ENCODE data around the gene FCRLB. TPM values are rescaled to one million over a fixed set of nuclear protein-coding genes. Genes with fewer than 3 reads are reported as not detected.

Gene FCRLB
- polyA plus RNA-seq, 2 of the 4 experiments (the other 2 are of a cell fraction) = 0.48 to 0.75 TPM

DNA sequence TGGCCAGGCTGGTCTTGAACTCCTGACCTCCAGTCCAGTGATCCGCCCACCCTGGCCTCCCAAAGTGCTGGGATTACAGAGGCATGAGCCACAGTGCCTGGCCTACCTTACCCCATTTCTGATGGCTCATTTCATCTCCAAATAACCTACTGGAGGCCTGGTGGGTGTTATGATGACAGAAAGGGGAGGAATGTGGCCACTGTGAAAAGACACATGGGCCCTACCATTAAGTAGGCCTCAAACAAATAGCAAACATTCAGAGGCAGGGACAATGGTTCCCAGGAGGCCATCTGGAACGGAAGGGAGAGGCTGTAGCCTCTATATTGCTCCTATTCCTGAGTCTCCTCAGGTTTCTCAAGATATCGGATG lies 15.2 kb upstream of the FCRLB start:
- FAIRE-seq (no peak), DNase-seq (ENCODE audit: low read depth in 1 of 2, low spot score in 1 of 2) (no peak), ATAC-seq (no peak)
- no peak overlapping the region for H3K27ac ChIP-seq
- ChIA-PET POLR2A (no interaction called here), CTCF (interaction anchor here (1.1 kb wide), 1 partner anchor 21 kb away, joined by 3 read pairs; no protein-coding TSS in a partner anchor)
- TF ChIP-seq BHLHE40 (IDR thresholded peaks at IDR 0.05; ENCODE audit: low read depth, low read length) (no peak), ZSCAN20 (CRISPR knock-in tag; IDR thresholded peaks at IDR 0.05) (no peak), CBX2 (IDR thresholded peaks at IDR 0.05; ENCODE audit: borderline replicate concordance, low read depth) (no peak), EHMT2 (IDR thresholded peaks at IDR 0.05; ENCODE audit: low read depth) (no peak), CHD2 (IDR thresholded peaks at IDR 0.05; ENCODE audit: low read length, partially characterized antibody) (no peak), HDAC2 (IDR thresholded peaks at IDR 0.05) (no peak), NR3C1 (IDR thresholded peaks at IDR 0.05) (no peak), ZNF302 (CRISPR knock-in tag; IDR thresholded peaks at IDR 0.05) (no peak), FOSB (CRISPR knock-in tag; IDR thresholded peaks at IDR 0.05) (no peak), RFX5 (IDR thresholded peaks at IDR 0.05) (no peak), CBX8 (IDR thresholded peaks at IDR 0.05) (no peak)
- TF ChIP-seq, protein P1, sequence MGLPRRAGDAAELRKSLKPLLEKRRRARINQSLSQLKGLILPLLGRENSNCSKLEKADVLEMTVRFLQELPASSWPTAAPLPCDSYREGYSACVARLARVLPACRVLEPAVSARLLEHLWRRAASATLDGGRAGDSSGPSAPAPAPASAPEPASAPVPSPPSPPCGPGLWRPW (IDR thresholded peaks at IDR 0.05) = no peak
- TF ChIP-seq, protein P2, sequence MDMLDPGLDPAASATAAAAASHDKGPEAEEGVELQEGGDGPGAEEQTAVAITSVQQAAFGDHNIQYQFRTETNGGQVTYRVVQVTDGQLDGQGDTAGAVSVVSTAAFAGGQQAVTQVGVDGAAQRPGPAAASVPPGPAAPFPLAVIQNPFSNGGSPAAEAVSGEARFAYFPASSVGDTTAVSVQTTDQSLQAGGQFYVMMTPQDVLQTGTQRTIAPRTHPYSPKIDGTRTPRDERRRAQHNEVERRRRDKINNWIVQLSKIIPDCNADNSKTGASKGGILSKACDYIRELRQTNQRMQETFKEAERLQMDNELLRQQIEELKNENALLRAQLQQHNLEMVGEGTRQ (IDR thresholded peaks at IDR 0.05) = no peak
- no peak overlapping the region for H3K4me2 ChIP-seq
- H3K4me1 ChIP-seq = peaks cover 15% of the 10 kb centered on the region; the same call in 2 of the 3 replicates
- H3K4me3 ChIP-seq = no peak overlapping the region
- H3K9me3 ChIP-seq = no peaks in the 10 kb centered on the region
- WGBS (ENCODE audit: missing lambda C conversion rate) = 85% methylated on average over 3 of the region's 3 CpGs

DNA sequence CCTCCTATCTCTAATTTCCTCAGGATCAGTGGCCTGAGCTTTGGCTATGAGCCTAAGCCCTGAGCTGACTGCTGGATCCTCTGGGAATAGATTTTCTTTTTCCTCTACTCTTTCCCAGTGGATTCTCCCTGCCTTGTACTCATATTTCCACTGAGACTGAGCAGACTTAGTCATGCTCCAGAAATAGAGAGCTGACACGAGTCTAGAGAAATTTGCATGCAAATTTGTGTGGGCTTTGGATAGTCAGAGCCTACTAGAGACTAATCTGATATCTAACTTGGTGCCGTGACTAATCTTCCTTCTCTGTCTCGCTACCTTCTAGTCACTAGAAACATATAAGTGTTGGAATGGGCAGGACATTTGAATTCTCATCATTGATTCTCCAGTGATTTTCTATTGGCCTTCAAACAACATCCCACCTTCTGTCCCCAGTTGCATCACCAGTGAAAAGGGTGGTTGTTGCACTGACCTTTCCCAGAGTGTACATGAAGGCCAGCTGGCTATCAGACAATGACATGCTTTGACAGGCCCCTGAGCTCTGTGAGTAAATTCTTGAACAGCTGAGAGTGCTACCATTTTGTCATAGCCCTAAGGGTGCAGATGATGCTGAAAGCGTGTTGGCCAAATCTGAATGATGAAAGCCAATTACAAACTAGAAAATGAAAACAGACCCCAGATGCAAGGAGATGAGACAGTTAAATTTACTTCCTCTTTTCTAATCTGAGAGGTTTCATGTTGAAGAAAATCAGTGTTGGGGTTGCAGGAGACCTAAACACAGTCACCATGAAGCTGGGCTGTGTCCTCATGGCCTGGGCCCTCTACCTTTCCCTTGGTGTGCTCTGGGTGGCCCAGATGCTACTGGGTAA lies 14.6 kb upstream of the FCRLB start, which contains the start of gene FCRLA:
TSS of gene FCRLA (plus strand) at position 748 of the 866 bp plus-strand sequence. CDS start at position 784, 36 bp downstream.
- TF ChIP-seq, protein P3, sequence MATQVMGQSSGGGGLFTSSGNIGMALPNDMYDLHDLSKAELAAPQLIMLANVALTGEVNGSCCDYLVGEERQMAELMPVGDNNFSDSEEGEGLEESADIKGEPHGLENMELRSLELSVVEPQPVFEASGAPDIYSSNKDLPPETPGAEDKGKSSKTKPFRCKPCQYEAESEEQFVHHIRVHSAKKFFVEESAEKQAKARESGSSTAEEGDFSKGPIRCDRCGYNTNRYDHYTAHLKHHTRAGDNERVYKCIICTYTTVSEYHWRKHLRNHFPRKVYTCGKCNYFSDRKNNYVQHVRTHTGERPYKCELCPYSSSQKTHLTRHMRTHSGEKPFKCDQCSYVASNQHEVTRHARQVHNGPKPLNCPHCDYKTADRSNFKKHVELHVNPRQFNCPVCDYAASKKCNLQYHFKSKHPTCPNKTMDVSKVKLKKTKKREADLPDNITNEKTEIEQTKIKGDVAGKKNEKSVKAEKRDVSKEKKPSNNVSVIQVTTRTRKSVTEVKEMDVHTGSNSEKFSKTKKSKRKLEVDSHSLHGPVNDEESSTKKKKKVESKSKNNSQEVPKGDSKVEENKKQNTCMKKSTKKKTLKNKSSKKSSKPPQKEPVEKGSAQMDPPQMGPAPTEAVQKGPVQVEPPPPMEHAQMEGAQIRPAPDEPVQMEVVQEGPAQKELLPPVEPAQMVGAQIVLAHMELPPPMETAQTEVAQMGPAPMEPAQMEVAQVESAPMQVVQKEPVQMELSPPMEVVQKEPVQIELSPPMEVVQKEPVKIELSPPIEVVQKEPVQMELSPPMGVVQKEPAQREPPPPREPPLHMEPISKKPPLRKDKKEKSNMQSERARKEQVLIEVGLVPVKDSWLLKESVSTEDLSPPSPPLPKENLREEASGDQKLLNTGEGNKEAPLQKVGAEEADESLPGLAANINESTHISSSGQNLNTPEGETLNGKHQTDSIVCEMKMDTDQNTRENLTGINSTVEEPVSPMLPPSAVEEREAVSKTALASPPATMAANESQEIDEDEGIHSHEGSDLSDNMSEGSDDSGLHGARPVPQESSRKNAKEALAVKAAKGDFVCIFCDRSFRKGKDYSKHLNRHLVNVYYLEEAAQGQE (IDR thresholded peaks at IDR 0.05) = no peak
- TF ChIP-seq HOXB5 (CRISPR knock-in tag; IDR thresholded peaks at IDR 0.05) (no peak), BHLHE40 (IDR thresholded peaks at IDR 0.05; ENCODE audit: low read depth, low read length) (no peak), ZC3H11A (IDR thresholded peaks at IDR 0.05) (no peak), ZNF302 (CRISPR knock-in tag; IDR thresholded peaks at IDR 0.05) (no peak), TFCP2L1 (CRISPR knock-in tag; IDR thresholded peaks at IDR 0.05) (no peak), GATA3 (IDR thresholded peaks at IDR 0.05; ENCODE audit: borderline replicate concordance) (no peak), POLR2AphosphoS2 (conservative IDR thresholded peaks at IDR 0.05; ENCODE audit: low read length) (no peak), NPAS2 (CRISPR knock-in tag; IDR thresholded peaks at IDR 0.05; ENCODE audit: borderline replicate concordance) (no peak), TP53 (CRISPR knock-in tag; IDR thresholded peaks at IDR 0.05) (no peak), EHMT2 (IDR thresholded peaks at IDR 0.05; ENCODE audit: low read depth) (no peak), JUNB (IDR thresholded peaks at IDR 0.05) (no peak), EHF (CRISPR knock-in tag; IDR thresholded peaks at IDR 0.05) (no peak), FOSL2 (IDR thresholded peaks at IDR 0.05) (no peak), FOSL2 (CRISPR knock-in tag; IDR thresholded peaks at IDR 0.05) (no peak), HOXA7 (CRISPR knock-in tag; IDR thresholded peaks at IDR 0.05) (no peak), RAD21 (conservative IDR thresholded peaks at IDR 0.05 in 1 of 2, IDR thresholded peaks at IDR 0.05 in 1 of 2) (no peak), KDM5A (IDR thresholded peaks at IDR 0.05) (no peak)
- Histone ChIP-seq H3K9me3 (no peaks in the 10 kb centered on the region), H3K4me3 (no peak within 1 kb of the TSS), H3K4me1 (peaks cover 12% of the 10 kb centered on the region; the same call in 2 of the 3 replicates), H3K4me2 (no peak within 1 kb of the TSS), H3K27ac (no peak within 1 kb of the TSS)
- CTCF ChIA-PET = interaction anchor here (0.9 to 1.8 kb wide), 4 partner anchors 13 to 330 kb away, joined by 3 to 9 read pairs (median 4); no protein-coding TSS in a partner anchor
- no peak; a peak in 1 of 6 replicates for ATAC-seq
- no peak for FAIRE-seq
- POLR2A ChIA-PET = no interaction called here
- WGBS (ENCODE audit: missing lambda C conversion rate) = 63% methylated on average over 4 of the region's 4 CpGs
- peak in 1 of 2 experiments; percentile 16 for DNase-seq (ENCODE audit: low read depth in 1 of 2, low spot score in 1 of 2)

All from A549 (cell line).